Progenitor cell of endocrine pancreas (in vitro differentiated cells): ENCODE measurements around the gene ACO2. TPM values are rescaled to one million over a fixed set of nuclear protein-coding genes. Genes with fewer than 3 reads are reported as not detected.

Source experiments
- DNase-seq: peaks from one replicate; pipeline ENCODE4 v3.0.0; 2021; ENCODE audit warnings: low spot score; ENCODE audit not compliant: unreplicated experiment
- H3K27ac Mint-ChIP-seq: 2 replicates; pipeline ENCODE4 v1.8.0; 2021; ENCODE audit warnings: mild to moderate bottlenecking, moderate library complexity, mixed read lengths
- H3K27me3 Mint-ChIP-seq: 2 replicates; pipeline ENCODE4 v1.8.0; 2021; ENCODE audit warnings: mixed read lengths
- H3K36me3 Mint-ChIP-seq: 2 replicates; pipeline ENCODE4 v1.8.0; 2022; ENCODE audit warnings: mixed read lengths; ENCODE audit not compliant: insufficient read depth
- H3K4me1 Mint-ChIP-seq: 2 replicates; pipeline ENCODE4 v1.8.0; 2021; ENCODE audit warnings: low read depth, mixed read lengths
- H3K4me3 Mint-ChIP-seq: 2 replicates; pipeline ENCODE4 v1.8.0; 2021; ENCODE audit warnings: low read depth, mild to moderate bottlenecking, moderate library complexity, mixed read lengths
- H3K9me3 Mint-ChIP-seq: 2 replicates; pipeline ENCODE4 v1.8.0; 2021; ENCODE audit warnings: low read depth, mixed read lengths
- CTCF ChIP-seq: fragments of 200-600 bp; sonication (generic); IDR thresholded peaks from one replicate; pipeline ENCODE4 v1.5.0; 2021; ENCODE audit warnings: antibody characterized with exemption, mild to moderate bottlenecking; ENCODE audit not compliant: unreplicated experiment
- total RNA-seq: library from RNA; stranded (reverse); gene quantifications from 2 replicates; pipeline ENCODE4 v1.2.1, GENCODE V29; 2021

The ACO2 gene
- total RNA-seq, 1 donor from 2014 or later = 67.4 TPM

GRCh38 chr22:41488596-41489385, 19.9 kb downstream of the ACO2 start:
- no peak overlapping the region for H3K27ac Mint-ChIP-seq
- no peak overlapping the region for H3K4me3 Mint-ChIP-seq
- no peaks in the 10 kb centered on the region for H3K27me3 Mint-ChIP-seq
- H3K4me1 Mint-ChIP-seq = peaks cover 8% of the 10 kb centered on the region
- no peak for DNase-seq
- no peaks in the 10 kb centered on the region for H3K36me3 Mint-ChIP-seq
- TF ChIP-seq CTCF = no peak
- H3K9me3 Mint-ChIP-seq = no peaks in the 10 kb centered on the region

GRCh38 chr22:41491374-41492100, 22.6 kb downstream of the ACO2 start:
- no peak for DNase-seq
- Mint-ChIP-seq H3K36me3 (no peaks in the 10 kb centered on the region), H3K4me1 (peaks cover 8% of the 10 kb centered on the region), H3K4me3 (no peak overlapping the region), H3K9me3 (no peaks in the 10 kb centered on the region), H3K27ac (peak overlapping the region; percentile 6), H3K27me3 (no peaks in the 10 kb centered on the region)
- TF ChIP-seq CTCF = no peak

GRCh38 chr22:41498303-41498835, 29.5 kb downstream of the ACO2 start:
- TF ChIP-seq CTCF = no peak
- H3K4me1 Mint-ChIP-seq = no peaks in the 10 kb centered on the region
- H3K27me3 Mint-ChIP-seq = no peaks in the 10 kb centered on the region
- peaks cover 1% of the 10 kb centered on the region for H3K36me3 Mint-ChIP-seq
- H3K4me3 Mint-ChIP-seq = no peak overlapping the region
- H3K27ac Mint-ChIP-seq = peak overlapping the region; percentile 33
- no peak for DNase-seq
- H3K9me3 Mint-ChIP-seq = no peaks in the 10 kb centered on the region

- no peak overlapping the region for H3K27ac Mint-ChIP-seq
- no peak overlapping the region for H3K4me3 Mint-ChIP-seq
- TF ChIP-seq CTCF = no peak
- DNase-seq = no peak
- no peaks in the 10 kb centered on the region for H3K27me3 Mint-ChIP-seq
- no peaks in the 10 kb centered on the region for H3K9me3 Mint-ChIP-seq
- peaks cover 1% of the 10 kb centered on the region for H3K36me3 Mint-ChIP-seq
- no peaks in the 10 kb centered on the region for H3K4me1 Mint-ChIP-seq
Observed at GRCh38 chr22:41499624-41500280, 30.8 kb downstream of the ACO2 start.

- no peak for TF ChIP-seq CTCF
- H3K27me3 Mint-ChIP-seq = no peaks in the 10 kb centered on the region
- H3K27ac Mint-ChIP-seq = no peak overlapping the region
- peaks cover 1% of the 10 kb centered on the region for H3K36me3 Mint-ChIP-seq
- no peak for DNase-seq
- H3K4me3 Mint-ChIP-seq = no peak overlapping the region
- H3K9me3 Mint-ChIP-seq = no peaks in the 10 kb centered on the region
- no peaks in the 10 kb centered on the region for H3K4me1 Mint-ChIP-seq
Observed at GRCh38 chr22:41500303-41500702, 31.4 kb downstream of the ACO2 start.
